Activated B cell treated with CpG ODN at 0.5 μM for 24 hours (primary cell): ENCODE measurements around the gene SYNE1. TPM values are rescaled to one million over a fixed set of nuclear protein-coding genes. Genes with fewer than 3 reads are reported as not detected.
A peak's percentile ranks its signal among the peaks of the same experiment; 100 is the strongest.
"Not testable (repeated sequence)": the region's sequence is repeated elsewhere in the genome, so short reads cannot be mapped to it uniquely, and the experiment has no call there.

Experiments used
- ATAC-seq: fragments of 200-7000 bp; cut with Tn5 transposase; one replicate; pipeline ENCODE4 v1.10.0; 2021; ENCODE audit warnings: low read depth, mild to moderate bottlenecking, moderate library complexity
- CTCF ChIA-PET: fragments of 350-600 bp; sonication (Branson Sonifier 250); formaldehyde crosslinking; loops from one replicate; lab custom pipeline; 2021; ENCODE audit warnings: antibody characterized with exemption; lab: Charles Lee
- POLR2A ChIA-PET: fragments of 350-600 bp; sonication (Branson Sonifier 250); formaldehyde crosslinking; loops from one replicate; lab custom pipeline; 2021; ENCODE audit warnings: antibody characterized with exemption; lab: Charles Lee
- DNase-seq: peaks from one replicate; pipeline ENCODE4 v3.0.0; 2022
- H3K27ac Mint-ChIP-seq: one replicate; pipeline ENCODE4 v1.8.0; 2020; ENCODE audit warnings: mixed read lengths
- H3K27me3 Mint-ChIP-seq: one replicate; pipeline ENCODE4 v1.8.0; 2021; ENCODE audit warnings: mixed read lengths
- H3K36me3 Mint-ChIP-seq: one replicate; pipeline ENCODE4 v1.8.0; 2021; ENCODE audit warnings: low read depth, mixed read lengths
- H3K4me1 Mint-ChIP-seq: one replicate; pipeline ENCODE4 v1.8.0; 2021; ENCODE audit warnings: mixed read lengths
- H3K4me3 Mint-ChIP-seq: one replicate; pipeline ENCODE4 v1.8.0; 2020; ENCODE audit warnings: mild to moderate bottlenecking, mixed read lengths
- H3K9me3 Mint-ChIP-seq: one replicate; pipeline ENCODE4 v1.8.0; 2020; ENCODE audit warnings: mixed read lengths
- CTCF ChIP-seq: fragments of 200-600 bp; IDR thresholded peaks from one replicate; pipeline ENCODE4 v1.8.0; 2022; ENCODE audit warnings: antibody characterized with exemption, mild to moderate bottlenecking
- intact Hi-C: fragments of 100-400 bp; cut with micrococcal nuclease; formaldehyde crosslinking; loops from one replicate; pipeline ENCODE4 v1.15.1; 2024
- total RNA-seq: library from RNA; stranded (reverse); gene quantifications from 2 replicates; pipeline ENCODE4 v1.2.3, GENCODE V29; 2022

SYNE1 gene
- total RNA-seq, 1 donor from 2014 or later = 74.9 TPM

- peak; percentile 57 for TF ChIP-seq CTCF
- DNase-seq = peak; percentile 40
- Mint-ChIP-seq H3K36me3 (no peaks in the 10 kb centered on the region), H3K9me3 (no peaks in the 10 kb centered on the region), H3K27ac (no peak overlapping the region), H3K4me3 (no peak overlapping the region), H3K27me3 (no peaks in the 10 kb centered on the region), H3K4me1 (peaks cover 2% of the 10 kb centered on the region)
- intact Hi-C loops = loop anchor here (1.0 to 10.0 kb wide), 5 partner anchors 36 to 663 kb away; no protein-coding TSS in a partner anchor
- ATAC-seq = peak; percentile 71
- CTCF ChIA-PET = interaction anchor here (0.6 to 5.1 kb wide), 15 partner anchors 9 to 663 kb away, joined by 3 to 41 read pairs (median 5); no protein-coding TSS in a partner anchor
- POLR2A ChIA-PET = interaction anchor here (1.4 kb wide), 1 partner anchor 40 kb away, joined by 4 read pairs; no protein-coding TSS in a partner anchor
Measured at GRCh38 chr6:152338335-152339125, 298.6 kb downstream of the SYNE1 start.

GRCh38 chr6:152334555-152334954 is 302.6 kb downstream of the SYNE1 start:
- no peak for TF ChIP-seq CTCF
- intact Hi-C loops = loop anchor here (10.0 kb wide), 1 partner anchor 570 kb away; no protein-coding TSS in a partner anchor
- Mint-ChIP-seq H3K4me1 (peaks cover 2% of the 10 kb centered on the region), H3K9me3 (no peaks in the 10 kb centered on the region), H3K36me3 (no peaks in the 10 kb centered on the region), H3K27ac (no peak overlapping the region), H3K4me3 (no peak overlapping the region), H3K27me3 (no peaks in the 10 kb centered on the region)
- ATAC-seq (no peak), DNase-seq (no peak)
- ChIA-PET CTCF (no interaction called here), POLR2A (no interaction called here)

GRCh38 chr6:152330961-152331360 is 306.2 kb downstream of the SYNE1 start:
- H3K36me3 Mint-ChIP-seq = no peaks in the 10 kb centered on the region
- ATAC-seq (no peak), DNase-seq (no peak)
- no peak for TF ChIP-seq CTCF
- no peak overlapping the region for H3K27ac Mint-ChIP-seq
- H3K9me3 Mint-ChIP-seq = no peaks in the 10 kb centered on the region
- peaks cover 2% of the 10 kb centered on the region for H3K27me3 Mint-ChIP-seq
- CTCF ChIA-PET = interaction anchor here (1.0 kb wide), 1 partner anchor 565 kb away, joined by 3 read pairs; no protein-coding TSS in a partner anchor
- intact Hi-C loops = loop anchor here (10.0 kb wide), 1 partner anchor 566 kb away; no protein-coding TSS in a partner anchor
- H3K4me3 Mint-ChIP-seq = no peak overlapping the region
- H3K4me1 Mint-ChIP-seq = no peaks in the 10 kb centered on the region
- POLR2A ChIA-PET = no interaction called here

GRCh38 chr6:152329638-152330448 is 307.3 kb downstream of the SYNE1 start:
- H3K4me3 Mint-ChIP-seq = no peak overlapping the region
- no peak overlapping the region for H3K27ac Mint-ChIP-seq
- ATAC-seq = no peak
- DNase-seq = no peak
- POLR2A ChIA-PET = no interaction called here
- intact Hi-C loops = loop anchor here (10.0 kb wide), 1 partner anchor 565 kb away; no protein-coding TSS in a partner anchor
- no peaks in the 10 kb centered on the region for H3K36me3 Mint-ChIP-seq
- CTCF ChIA-PET = interaction anchor here (1.1 kb wide), 1 partner anchor 9 kb away, joined by 5 read pairs; no protein-coding TSS in a partner anchor
- no peaks in the 10 kb centered on the region for H3K9me3 Mint-ChIP-seq
- no peak for TF ChIP-seq CTCF
- peaks cover 2% of the 10 kb centered on the region for H3K27me3 Mint-ChIP-seq
- no peaks in the 10 kb centered on the region for H3K4me1 Mint-ChIP-seq

GRCh38 chr6:152328200-152328599 is 309.0 kb downstream of the SYNE1 start:
- CTCF ChIA-PET, H3K27ac Mint-ChIP-seq, ATAC-seq: not testable (repeated sequence)

More at GRCh38 chr6:152328200-152328599, 309.0 kb downstream of the SYNE1 start:
- DNase-seq, H3K9me3 Mint-ChIP-seq, POLR2A ChIA-PET, H3K4me1 Mint-ChIP-seq, H3K27me3 Mint-ChIP-seq, H3K36me3 Mint-ChIP-seq, intact Hi-C loops, H3K4me3 Mint-ChIP-seq: not testable (repeated sequence)
